GM19452 (cell line): Measurements from ENCODE around the gene PRELP.
"Not testable (repeated sequence)": the region's sequence is repeated elsewhere in the genome, so short reads cannot be mapped to it uniquely, and the experiment has no call there.

Source experiments
- ATAC-seq: cut with Tn5 transposase; IDR thresholded peaks from one replicate; pipeline ENCODE4 v1.9.1; 2021; ENCODE audit not compliant: unreplicated experiment

PRELP gene

GRCh38 chr1:203504400-203505250 lies 29.0 kb downstream of the PRELP start:
- ATAC-seq: no peak

DNA sequence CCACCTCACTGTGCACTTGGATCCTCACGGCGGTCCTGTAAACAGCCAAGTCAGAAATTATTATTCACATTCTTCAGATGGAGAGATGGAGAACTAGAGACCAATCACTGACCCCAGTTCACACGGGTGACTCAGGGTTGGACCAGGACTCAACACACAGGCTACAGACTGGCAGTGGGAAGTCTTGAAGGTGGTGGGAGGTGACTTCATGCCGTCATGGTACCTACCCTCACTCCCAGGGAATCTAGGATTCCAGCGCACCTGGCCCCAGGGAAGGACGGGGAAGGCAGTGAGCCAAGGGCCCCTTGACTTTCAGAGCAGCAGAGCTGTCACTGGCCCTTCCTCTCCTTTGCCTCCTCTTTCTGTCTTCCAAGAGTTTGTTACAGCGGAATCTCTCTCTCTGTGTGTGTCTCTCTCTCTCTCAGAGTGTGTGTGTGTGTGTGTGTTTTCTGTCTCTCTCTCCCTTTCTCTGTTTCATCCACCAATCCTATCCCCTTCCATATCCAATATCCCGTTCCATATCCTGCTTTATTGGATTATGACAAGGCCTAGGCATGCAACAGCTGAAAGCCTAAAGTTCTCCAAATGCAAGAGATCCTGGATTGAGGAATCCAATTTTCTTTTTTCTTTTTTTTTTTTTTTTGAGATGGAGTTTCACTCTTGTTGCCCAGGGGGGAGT lies 30.1 kb downstream of the PRELP start:
- no peak for ATAC-seq

DNA sequence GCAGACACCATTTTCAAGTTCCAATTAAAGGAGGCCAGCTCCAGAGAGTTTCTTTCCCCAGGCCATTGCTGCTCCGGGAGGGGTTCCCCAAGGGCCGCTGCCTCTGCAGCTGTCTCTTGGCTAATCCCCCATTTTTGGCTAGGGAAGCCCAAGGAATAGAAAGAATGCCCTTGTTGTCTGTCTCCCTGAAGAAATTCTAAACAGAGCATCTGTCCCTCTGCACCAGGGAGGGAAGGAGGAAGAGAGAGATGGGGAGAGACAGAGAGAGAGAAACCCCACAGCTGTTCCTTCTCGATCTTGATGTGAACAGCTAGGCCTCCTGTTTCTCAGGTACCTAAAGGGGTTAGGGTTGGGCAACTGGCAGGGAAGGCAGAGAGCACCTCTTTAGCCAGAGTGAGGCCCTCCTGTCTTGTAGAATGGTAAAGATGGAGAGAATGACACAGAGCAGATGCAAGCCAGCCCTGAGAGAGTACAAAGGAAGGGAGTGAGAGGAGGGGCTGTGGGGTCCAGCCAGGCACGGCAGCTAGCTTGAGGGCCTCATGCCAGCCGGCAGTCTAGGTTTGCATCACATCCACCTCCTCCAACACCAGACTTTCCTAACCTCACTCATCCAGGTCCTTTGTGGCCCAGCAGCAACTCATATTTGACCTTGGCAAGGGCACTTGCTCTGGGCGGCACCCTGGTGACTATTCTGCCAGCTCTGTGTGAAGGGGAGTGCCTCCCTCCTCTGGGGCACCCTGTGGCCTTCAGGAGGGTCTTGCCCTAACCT lies 31.4 kb downstream of the PRELP start:
- no peak for ATAC-seq

GRCh38 chr1:203507759-203508158 lies 32.2 kb downstream of the PRELP start:
- ATAC-seq: no peak

DNA sequence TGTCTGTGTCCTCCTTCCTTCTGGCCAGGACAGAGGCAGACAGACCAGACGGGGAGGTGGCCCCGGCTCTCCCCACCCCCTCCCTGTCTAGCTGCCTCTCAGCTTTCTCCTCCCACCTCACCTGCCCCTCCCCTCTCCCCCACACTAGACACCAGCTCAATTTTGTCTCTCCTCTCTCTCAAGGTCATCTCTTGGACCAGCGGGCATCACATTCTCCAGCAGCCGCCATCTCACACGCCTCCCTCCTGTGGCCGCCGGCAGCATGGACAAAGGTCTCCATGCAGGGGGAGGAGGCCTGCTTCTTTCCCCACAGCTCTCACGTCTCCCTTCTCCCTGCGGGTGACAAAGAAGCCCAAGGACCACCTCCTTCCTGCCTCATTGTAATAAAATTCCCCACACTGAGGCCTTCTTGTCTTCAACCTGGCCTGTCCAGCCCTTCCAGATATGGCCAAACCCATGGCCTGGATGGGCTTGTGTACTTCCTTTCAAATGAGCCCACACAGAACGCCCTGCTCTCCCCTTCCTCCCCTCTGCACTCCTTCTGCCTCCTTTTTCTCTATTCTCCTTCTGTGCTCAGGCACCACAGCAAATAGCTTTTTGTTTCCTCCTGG lies 33.0 kb downstream of the PRELP start:
- ATAC-seq: no peak

DNA sequence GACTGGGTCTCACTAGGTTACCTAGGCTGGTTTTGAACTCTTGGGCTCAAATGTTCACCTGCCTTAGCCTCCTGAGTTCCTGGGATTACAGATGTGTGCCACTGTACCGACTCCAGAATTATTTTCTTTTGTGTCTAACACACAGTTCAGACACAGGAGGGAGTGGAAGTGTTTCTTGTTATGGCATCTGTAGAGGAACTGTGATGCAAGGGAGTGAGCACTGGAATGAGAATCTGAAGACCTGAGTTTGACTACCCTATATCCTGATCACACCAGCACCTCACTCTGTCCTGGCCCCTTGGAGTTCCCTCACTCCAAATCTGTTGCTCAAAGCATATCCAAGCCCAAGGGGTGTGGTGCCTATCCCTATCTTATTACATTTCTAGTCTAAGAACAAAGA lies 33.5 kb downstream of the PRELP start:
- no peak for ATAC-seq

DNA sequence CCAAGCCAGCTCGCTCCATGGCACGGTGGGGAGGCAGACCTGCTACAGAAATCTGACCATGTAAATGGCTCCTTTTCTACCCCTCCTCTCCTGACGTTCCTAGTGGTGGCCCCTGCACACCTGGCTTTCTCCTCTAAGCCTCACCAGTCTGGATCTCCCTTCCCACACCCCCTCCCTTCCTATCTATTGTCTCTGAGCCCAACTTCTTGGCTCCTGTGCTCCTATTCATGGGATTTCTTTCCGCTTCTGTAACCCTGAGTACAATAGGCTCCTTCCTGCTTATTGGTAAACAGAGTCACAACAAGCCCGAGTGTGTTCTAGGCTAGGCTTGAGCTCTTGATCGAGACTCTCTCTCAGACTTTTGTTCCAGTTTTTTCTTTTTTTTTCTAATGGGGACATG lies 35.9 kb downstream of the PRELP start:
- ATAC-seq: no peak

- ATAC-seq: no peak
Observed at GRCh38 chr1:203511930-203512329, 36.3 kb downstream of the PRELP start.

- no peak for ATAC-seq
Observed at GRCh38 chr1:203512517-203512847, 36.9 kb downstream of the PRELP start.

DNA sequence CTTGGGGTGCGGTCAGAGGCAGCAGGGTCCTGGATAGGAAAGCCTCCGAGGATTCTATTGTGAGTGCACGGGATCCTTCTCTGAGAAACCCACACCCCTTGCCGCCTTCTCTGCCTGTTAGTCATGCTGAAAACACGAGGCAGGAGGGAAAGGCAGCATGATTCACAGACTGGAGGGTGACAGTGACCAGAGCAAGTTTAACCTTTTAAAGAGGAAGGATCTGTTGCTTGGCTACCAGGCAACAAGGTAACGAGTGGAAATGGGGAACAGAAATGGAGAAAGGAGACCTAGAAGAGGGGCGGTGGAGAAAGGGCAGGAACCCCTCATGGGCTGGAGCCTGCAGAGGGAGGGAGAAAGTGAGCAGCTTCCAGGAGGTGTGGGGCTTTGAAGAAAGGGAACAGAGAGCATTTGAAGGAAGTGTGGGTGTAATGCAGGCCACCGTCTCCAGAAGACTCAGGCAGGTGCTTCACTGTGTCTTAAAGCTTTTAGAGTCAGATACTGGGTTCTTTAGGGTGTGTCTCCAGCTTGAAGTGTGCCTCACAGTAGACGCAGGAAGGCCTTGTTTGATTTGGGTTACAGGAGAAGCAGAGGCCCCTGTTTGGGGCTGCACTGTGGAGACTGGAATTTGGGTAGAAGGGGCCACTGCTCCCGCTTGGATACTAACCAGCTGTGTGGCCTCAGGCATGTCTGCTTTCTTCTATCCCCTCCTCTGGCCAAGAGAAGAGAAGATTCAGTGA lies 37.4 kb downstream of the PRELP start:
- ATAC-seq: no peak

- ATAC-seq: no peak
Observed at GRCh38 chr1:203513585-203514031, 38.0 kb downstream of the PRELP start.

GRCh38 chr1:203516184-203516583 lies 40.6 kb downstream of the PRELP start:
- no peak for ATAC-seq

DNA sequence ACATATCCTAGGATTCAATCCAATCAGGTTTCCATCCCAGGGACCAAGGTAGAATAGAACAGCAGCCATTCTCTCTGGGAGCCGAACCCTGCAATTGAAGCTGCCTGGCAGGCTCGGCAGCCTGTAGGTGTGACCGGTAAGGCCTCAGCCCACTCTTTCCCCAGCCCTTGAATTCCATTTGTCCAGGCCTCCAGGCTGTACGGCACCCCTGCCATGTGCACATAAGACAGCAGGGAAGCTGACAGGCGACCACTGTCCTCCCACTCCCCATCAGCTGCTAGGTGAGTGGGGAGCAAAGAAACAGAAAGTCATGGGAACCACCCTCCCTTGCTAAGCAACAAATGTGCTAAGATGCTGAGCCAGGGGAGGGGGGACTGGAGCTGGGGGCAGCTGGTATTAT lies 41.3 kb downstream of the PRELP start:
- ATAC-seq: no peak

GRCh38 chr1:203517426-203518110 lies 42.0 kb downstream of the PRELP start:
- ATAC-seq: no peak

DNA sequence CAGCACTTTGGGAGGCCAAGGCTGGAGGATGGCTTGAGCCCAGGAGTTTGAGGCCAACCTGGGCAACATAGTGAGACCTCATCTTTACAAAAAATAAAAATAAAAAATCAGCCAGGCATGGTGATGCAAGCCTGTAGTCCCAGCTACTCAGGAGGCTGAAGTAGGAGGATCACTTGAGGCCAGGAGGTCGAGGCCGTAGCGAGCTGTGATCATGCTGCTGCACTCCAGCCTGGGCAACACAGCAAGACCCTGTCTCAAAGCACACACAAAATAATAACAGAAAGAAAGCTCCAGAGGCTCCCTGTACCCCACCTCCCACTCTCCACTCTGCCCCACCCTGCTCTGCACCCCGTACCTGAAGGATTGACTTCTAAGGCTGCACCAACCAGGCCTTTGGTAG lies 42.5 kb downstream of the PRELP start:
- ATAC-seq: not testable (repeated sequence)

- no peak for ATAC-seq
Observed at GRCh38 chr1:203518541-203518940, 42.9 kb downstream of the PRELP start.

GRCh38 chr1:203519053-203519840 lies 43.6 kb downstream of the PRELP start:
- ATAC-seq: no peak

DNA sequence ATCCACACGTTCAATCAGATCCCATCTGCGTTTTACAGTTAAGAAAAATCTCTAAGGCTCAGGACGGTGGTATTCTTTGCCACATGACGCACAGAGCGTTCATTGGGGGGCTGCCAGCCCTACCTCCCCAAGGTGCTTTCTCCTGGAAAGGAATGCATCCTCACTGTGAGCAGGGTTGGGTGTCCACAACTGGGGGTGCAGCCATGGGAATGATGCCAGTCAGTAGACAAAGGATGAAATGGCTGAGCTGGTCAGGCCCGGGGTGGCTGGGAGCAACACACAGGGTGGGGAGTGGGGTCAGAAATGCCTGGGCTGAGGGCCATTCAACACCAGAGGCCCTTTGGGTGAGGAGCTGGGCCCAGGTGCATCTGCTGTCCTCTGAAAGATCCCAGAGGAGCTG lies 44.3 kb downstream of the PRELP start:
- no peak for ATAC-seq

GRCh38 chr1:203520315-203520714 lies 44.7 kb downstream of the PRELP start:
- no peak for ATAC-seq
